ENCODE measurements around the gene REXO5. TPM values are rescaled to one million over a fixed set of nuclear protein-coding genes. Genes with fewer than 3 reads are reported as not detected.

The REXO5 gene
- total and polyA plus RNA-seq, 9 of the 15 experiments (the other 6 are each of a cell fraction or from before 2014, with no cell fraction given), result 10.5 to 45.1 (median 25.4) TPM

DNA sequence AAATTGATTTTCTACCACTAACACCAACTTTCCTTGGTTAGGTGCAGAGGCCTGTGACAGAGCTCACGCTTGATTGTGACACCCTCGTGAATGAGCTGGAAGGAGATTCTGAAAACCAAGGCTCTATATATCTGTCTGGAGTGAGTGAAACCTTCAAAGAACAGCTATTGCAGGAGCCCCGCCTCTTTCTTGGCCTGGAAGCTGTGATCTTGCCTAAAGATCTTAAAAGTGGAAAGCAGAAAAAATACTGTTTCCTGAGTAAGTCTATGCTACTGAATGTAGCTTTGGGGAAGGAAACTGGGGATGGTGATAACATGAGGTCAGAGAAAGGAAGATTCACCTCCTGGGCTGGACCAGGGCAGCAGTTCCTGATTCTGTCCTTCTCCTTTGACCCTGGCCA is 38.3 kb downstream of the REXO5 start (continued):
- no peak for TF ChIP-seq GATA2 (CRISPR knock-in tag; IDR thresholded peaks at IDR 0.05)
- TF ChIP-seq, protein P1, sequence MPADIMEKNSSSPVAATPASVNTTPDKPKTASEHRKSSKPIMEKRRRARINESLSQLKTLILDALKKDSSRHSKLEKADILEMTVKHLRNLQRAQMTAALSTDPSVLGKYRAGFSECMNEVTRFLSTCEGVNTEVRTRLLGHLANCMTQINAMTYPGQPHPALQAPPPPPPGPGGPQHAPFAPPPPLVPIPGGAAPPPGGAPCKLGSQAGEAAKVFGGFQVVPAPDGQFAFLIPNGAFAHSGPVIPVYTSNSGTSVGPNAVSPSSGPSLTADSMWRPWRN (IDR thresholded peaks at IDR 0.05; ENCODE audit: low read depth), result no peak
- TF ChIP-seq, protein P2, sequence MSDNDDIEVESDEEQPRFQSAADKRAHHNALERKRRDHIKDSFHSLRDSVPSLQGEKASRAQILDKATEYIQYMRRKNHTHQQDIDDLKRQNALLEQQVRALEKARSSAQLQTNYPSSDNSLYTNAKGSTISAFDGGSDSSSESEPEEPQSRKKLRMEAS (CRISPR knock-in tag; IDR thresholded peaks at IDR 0.05), result no peak

DNA sequence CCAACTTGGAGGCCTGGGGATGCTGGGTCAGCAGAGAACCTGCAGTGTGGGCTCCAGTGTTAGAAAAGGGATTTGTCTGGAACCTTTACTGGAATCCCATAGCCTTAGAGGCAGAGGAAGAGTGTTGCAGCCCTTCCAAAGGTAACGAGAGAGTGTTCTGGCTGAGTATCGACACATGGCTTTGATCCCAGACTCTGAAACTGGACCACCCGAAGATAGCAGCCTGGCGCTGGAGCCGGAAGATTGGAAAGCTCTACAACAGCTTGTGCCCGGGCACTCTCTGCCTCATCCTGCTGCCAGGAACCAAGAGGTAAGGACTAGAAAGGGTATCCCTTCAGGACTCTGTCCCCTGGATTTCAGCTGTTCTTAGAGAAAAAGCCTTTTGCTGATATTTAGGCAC is 39.7 kb downstream of the REXO5 start:
- DNase-seq (ENCODE audit: extremely low read depth in 1 of 4, low spot score in 3 of 4), result no peak
- intact Hi-C loops (cut with micrococcal nuclease) (no loop called here), in situ Hi-C loops (cut with MboI) (no loop called here)
- no peak for ATAC-seq
- no peak for FAIRE-seq
- H3K36me3 ChIP-seq (ENCODE audit: control insufficient read depth, insufficient read depth, low read length), result peaks cover 71% of the 10 kb centered on the region; the same call in 2 of the 3 replicates
- no peaks in the 10 kb centered on the region for H3K9me3 ChIP-seq (replicated peaks; ENCODE audit: control insufficient read depth, insufficient read depth, low read depth, low read length)
- no peak overlapping the region for H2AFZ ChIP-seq (ENCODE audit: low read depth, low read length)
- 94% methylated on average over 6 of the region's 6 CpGs for WGBS (ENCODE audit: insufficient coverage, low coverage, missing lambda C conversion rate)
- no peaks in the 10 kb centered on the region for H4K20me1 ChIP-seq (replicated peaks; ENCODE audit: control insufficient read depth, insufficient read depth, low read length)
- BruUV-seq (replicated peaks), result no TSS peak
- TF ChIP-seq ZNF239 (CRISPR knock-in tag; IDR thresholded peaks at IDR 0.05) (no peak), ZKSCAN8 (CRISPR knock-in tag; IDR thresholded peaks at IDR 0.05) (no peak), HNRNPK (IDR thresholded peaks at IDR 0.05; ENCODE audit: low read depth, low read length, poor library complexity, severe bottlenecking) (no peak), CBX3 (IDR thresholded peaks at IDR 0.05; ENCODE audit: borderline replicate concordance in 1 of 2, low read length in 2 of 2) (no peak), CHD1 (IDR thresholded peaks at IDR 0.05; ENCODE audit: low read length) (no peak), NFIC (IDR thresholded peaks at IDR 0.05) (no peak), ZNF217 (CRISPR knock-in tag; IDR thresholded peaks at IDR 0.05) (no peak), CXXC5 (CRISPR knock-in tag; IDR thresholded peaks at IDR 0.05) (no peak), ZKSCAN3 (CRISPR knock-in tag; IDR thresholded peaks at IDR 0.05) (no peak), CBX1 (IDR thresholded peaks at IDR 0.05; ENCODE audit: low read depth) (no peak)
- TF ChIP-seq, protein P3, sequence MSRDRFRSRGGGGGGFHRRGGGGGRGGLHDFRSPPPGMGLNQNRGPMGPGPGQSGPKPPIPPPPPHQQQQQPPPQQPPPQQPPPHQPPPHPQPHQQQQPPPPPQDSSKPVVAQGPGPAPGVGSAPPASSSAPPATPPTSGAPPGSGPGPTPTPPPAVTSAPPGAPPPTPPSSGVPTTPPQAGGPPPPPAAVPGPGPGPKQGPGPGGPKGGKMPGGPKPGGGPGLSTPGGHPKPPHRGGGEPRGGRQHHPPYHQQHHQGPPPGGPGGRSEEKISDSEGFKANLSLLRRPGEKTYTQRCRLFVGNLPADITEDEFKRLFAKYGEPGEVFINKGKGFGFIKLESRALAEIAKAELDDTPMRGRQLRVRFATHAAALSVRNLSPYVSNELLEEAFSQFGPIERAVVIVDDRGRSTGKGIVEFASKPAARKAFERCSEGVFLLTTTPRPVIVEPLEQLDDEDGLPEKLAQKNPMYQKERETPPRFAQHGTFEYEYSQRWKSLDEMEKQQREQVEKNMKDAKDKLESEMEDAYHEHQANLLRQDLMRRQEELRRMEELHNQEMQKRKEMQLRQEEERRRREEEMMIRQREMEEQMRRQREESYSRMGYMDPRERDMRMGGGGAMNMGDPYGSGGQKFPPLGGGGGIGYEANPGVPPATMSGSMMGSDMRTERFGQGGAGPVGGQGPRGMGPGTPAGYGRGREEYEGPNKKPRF (IDR thresholded peaks at IDR 0.05; ENCODE audit: low read depth, low read length), result no peak
- TF ChIP-seq, protein P4, sequence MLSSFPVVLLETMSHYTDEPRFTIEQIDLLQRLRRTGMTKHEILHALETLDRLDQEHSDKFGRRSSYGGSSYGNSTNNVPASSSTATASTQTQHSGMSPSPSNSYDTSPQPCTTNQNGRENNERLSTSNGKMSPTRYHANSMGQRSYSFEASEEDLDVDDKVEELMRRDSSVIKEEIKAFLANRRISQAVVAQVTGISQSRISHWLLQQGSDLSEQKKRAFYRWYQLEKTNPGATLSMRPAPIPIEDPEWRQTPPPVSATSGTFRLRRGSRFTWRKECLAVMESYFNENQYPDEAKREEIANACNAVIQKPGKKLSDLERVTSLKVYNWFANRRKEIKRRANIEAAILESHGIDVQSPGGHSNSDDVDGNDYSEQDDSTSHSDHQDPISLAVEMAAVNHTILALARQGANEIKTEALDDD (IDR thresholded peaks at IDR 0.05), result no peak
- TF ChIP-seq, protein P5, sequence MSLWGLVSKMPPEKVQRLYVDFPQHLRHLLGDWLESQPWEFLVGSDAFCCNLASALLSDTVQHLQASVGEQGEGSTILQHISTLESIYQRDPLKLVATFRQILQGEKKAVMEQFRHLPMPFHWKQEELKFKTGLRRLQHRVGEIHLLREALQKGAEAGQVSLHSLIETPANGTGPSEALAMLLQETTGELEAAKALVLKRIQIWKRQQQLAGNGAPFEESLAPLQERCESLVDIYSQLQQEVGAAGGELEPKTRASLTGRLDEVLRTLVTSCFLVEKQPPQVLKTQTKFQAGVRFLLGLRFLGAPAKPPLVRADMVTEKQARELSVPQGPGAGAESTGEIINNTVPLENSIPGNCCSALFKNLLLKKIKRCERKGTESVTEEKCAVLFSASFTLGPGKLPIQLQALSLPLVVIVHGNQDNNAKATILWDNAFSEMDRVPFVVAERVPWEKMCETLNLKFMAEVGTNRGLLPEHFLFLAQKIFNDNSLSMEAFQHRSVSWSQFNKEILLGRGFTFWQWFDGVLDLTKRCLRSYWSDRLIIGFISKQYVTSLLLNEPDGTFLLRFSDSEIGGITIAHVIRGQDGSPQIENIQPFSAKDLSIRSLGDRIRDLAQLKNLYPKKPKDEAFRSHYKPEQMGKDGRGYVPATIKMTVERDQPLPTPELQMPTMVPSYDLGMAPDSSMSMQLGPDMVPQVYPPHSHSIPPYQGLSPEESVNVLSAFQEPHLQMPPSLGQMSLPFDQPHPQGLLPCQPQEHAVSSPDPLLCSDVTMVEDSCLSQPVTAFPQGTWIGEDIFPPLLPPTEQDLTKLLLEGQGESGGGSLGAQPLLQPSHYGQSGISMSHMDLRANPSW (CRISPR knock-in tag; IDR thresholded peaks at IDR 0.05), result no peak
- H3K9me1 ChIP-seq (ENCODE audit: control insufficient read depth, insufficient read depth, low read length), result no peaks in the 10 kb centered on the region
- no peak overlapping the region for H3K27ac ChIP-seq (ENCODE audit: extremely low read depth, low read depth, low read length)
- no peaks in the 10 kb centered on the region for H3K27me3 ChIP-seq (ENCODE audit: control insufficient read depth in 2 of 2, insufficient read depth in 2 of 2, low read length in 2 of 2)
- CTCF ChIA-PET (ENCODE audit: low intra/inter-chr PET ratio), result no interaction called here
- POLR2A ChIA-PET, result interaction anchor here (1.1 kb wide), 1 partner anchor 55 kb away, joined by 6 read pairs; the partner anchor contains the start of genes DCUN1D3 and LYRM1
- no peak overlapping the region for H3K4me2 ChIP-seq (ENCODE audit: insufficient read depth, low read length)
- H3K4me1 ChIP-seq (replicated peaks in 1 of 2; ENCODE audit: control insufficient read depth in 2 of 2, insufficient read depth in 2 of 2, low read length in 2 of 2), result no peaks in the 10 kb centered on the region
- H3K79me2 ChIP-seq (ENCODE audit: control insufficient read depth, insufficient read depth, low read length), result no peaks in the 10 kb centered on the region
- no peak overlapping the region for H3K4me3 ChIP-seq
- H3K9ac ChIP-seq (ENCODE audit: insufficient read depth in 1 of 2, low read depth in 2 of 2, low read length in 2 of 2), result no peak overlapping the region
